GM20000 (cell line): Measurements from ENCODE around the gene PLAGL1.

Source experiments
- DNase-seq: peaks from one replicate; pipeline ENCODE4 v3.0.0; 2012; ENCODE audit warnings: low spot score
- CTCF ChIP-seq: IDR thresholded peaks from 2 replicates; pipeline ENCODE4 v1.5.1; 2012; ENCODE audit warnings: mild to moderate bottlenecking, control low read depth; ENCODE audit errors: extremely low read depth, missing control alignments

Gene PLAGL1

GRCh38 chr6:143970456-143971218 is 37.4 kb downstream of the PLAGL1 start:
- DNase-seq, result no peak
- TF ChIP-seq CTCF, result no peak

DNA sequence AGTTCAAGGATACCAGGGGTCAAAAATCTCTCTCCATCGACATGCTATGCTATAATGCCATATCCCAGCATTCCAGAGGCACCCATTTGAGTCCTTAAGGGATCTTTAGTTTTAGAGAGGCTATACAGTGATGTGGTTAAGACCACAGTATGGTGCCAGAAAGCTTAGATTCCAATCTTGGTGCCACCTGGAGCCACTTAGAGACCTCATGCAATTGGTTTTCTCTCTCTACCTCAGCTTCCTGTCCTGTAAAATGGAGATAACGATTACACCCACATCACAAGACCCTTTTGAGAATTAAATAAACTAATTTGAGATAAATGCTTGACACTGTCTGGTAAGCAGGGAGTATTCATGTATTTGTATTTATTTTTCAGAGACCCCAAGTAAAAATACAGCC is 39.0 kb downstream of the PLAGL1 start:
- no peak for TF ChIP-seq CTCF
- no peak for DNase-seq

GRCh38 chr6:143967706-143968376 is 40.2 kb downstream of the PLAGL1 start:
- no peak for DNase-seq
- TF ChIP-seq CTCF, result no peak

GRCh38 chr6:143966312-143966711 is 41.7 kb downstream of the PLAGL1 start:
- DNase-seq, result no peak
- no peak for TF ChIP-seq CTCF

GRCh38 chr6:143965503-143966171 is 42.4 kb downstream of the PLAGL1 start:
- no peak for TF ChIP-seq CTCF
- DNase-seq, result no peak

DNA sequence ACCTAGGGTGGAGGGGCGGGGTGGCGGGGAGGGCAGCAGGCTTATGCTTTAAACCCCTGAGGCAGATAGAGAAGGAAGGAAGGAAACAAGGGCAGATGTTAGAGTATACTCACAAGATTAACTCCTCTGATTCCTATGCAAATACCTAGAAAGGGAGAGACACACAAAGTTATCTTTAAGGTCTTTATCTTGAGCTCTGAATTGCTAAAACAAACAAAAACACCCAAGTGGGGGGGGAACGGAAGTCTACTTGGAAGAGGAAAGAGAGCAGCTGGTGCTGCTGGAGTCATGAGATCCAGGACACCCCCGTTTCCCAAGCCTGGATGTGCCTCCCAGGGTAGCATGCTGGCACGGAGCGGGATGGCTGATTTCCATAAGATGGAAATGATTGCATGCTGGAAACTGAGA is 43.4 kb downstream of the PLAGL1 start:
- no peak for DNase-seq

More for the DNA sequence above, 43.4 kb downstream of the PLAGL1 start:
- no peak for TF ChIP-seq CTCF
